ENCODE measurements around the gene HBM. TPM values are rescaled to one million over a fixed set of nuclear protein-coding genes. Genes with fewer than 3 reads are reported as not detected.

The HBM gene
- total RNA-seq, 1 experiment from 2014 or later = not detected

DNA sequence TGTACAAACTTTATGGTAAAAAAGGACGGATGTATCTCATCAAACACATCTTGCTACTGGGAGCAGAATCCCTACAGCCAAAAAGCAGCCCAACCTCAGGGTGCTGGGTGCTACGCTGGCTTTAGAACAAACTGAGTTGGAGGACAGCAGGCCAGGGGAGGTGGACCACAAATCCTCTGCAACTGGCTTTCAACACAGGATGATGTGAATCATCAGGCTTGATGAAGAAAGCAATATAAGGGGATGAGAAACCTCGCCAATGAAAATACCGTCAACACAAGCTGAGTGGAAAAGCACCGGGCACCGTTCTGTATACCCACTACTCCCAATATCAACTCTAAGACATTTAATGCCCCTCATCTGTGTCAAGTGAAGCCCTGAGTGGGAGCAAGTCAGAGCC, 28.7 kb downstream of the HBM start:
- no CpG with 5 or more reads among the region's 6 CpGs for WGBS (ENCODE audit: extremely low coverage, insufficient read length, low lambda C conversion rate)
- H2BK5ac ChIP-seq (ENCODE audit: insufficient read length, low read length) = no peak overlapping the region
- H4K5ac ChIP-seq (ENCODE audit: insufficient read length, low read depth, low read length) = no peak overlapping the region
- Mint-ChIP-seq H3K27ac (no peak overlapping the region), H3K4me3 (no peak overlapping the region), H3K27me3 (ENCODE audit: low read depth) (no peaks in the 10 kb centered on the region), H3K4me1 (no peaks in the 10 kb centered on the region), H3K36me3 (ENCODE audit: insufficient read depth in 1 of 3, low read depth in 3 of 3) (peaks cover 61 to 95% (median 84%) of the 10 kb centered on the region in 3 experiments), H3K9me3 (no peaks in the 10 kb centered on the region)
- no peak overlapping the region for H3K18ac ChIP-seq (ENCODE audit: insufficient read length, low read depth, low read length)
- no peak overlapping the region for H2BK12ac ChIP-seq (ENCODE audit: insufficient read length, low read depth, low read length)
- no peaks in the 10 kb centered on the region for H3K4me1 ChIP-seq (ENCODE audit: insufficient read depth, low read length)
- no peak overlapping the region for H2BK15ac ChIP-seq (ENCODE audit: low read depth, low read length)
- H3T11ph ChIP-seq (ENCODE audit: low read length) = no peak overlapping the region
- DNase-seq = no peak
- H3K4ac ChIP-seq (ENCODE audit: low read depth, low read length) = no peak overlapping the region
- no peaks in the 10 kb centered on the region for H3K27me3 ChIP-seq (ENCODE audit: insufficient read depth, low read length)
- no peak overlapping the region for H2AFZ ChIP-seq (ENCODE audit: low read length)
- no peak overlapping the region for H3K4me2 ChIP-seq (ENCODE audit: insufficient read depth, insufficient read length, low read length)
- no peak overlapping the region for H4K91ac ChIP-seq (ENCODE audit: insufficient read length, low read depth, low read length)
- no peak overlapping the region for H4K8ac ChIP-seq (replicated peaks; ENCODE audit: insufficient read length, low read depth, low read length)
- no peaks in the 10 kb centered on the region for H3K23me2 ChIP-seq (ENCODE audit: insufficient read length, low read depth, low read length, poor library complexity, severe bottlenecking)
- H3K23ac ChIP-seq (ENCODE audit: insufficient read length, low read depth, low read length) = no peak overlapping the region
- no peak overlapping the region for H3K56ac ChIP-seq (ENCODE audit: insufficient read length, low read depth, low read length)
- no peak overlapping the region for H3K27ac ChIP-seq (ENCODE audit: insufficient read length, low read depth, low read length)
- no peaks in the 10 kb centered on the region for H3K79me1 ChIP-seq (ENCODE audit: insufficient read depth, low read depth, low read length, poor library complexity, severe bottlenecking)
- H3K9me3 ChIP-seq (ENCODE audit: control insufficient read depth, low read depth, low read length) = no peaks in the 10 kb centered on the region
- H3K14ac ChIP-seq (ENCODE audit: insufficient read depth, low read length) = no peak overlapping the region
- peaks cover 2% of the 10 kb centered on the region for H4K20me1 ChIP-seq (ENCODE audit: control insufficient read depth, insufficient read depth, insufficient read length)
- no peaks in the 10 kb centered on the region for H3K79me2 ChIP-seq (ENCODE audit: insufficient read depth, low read length)
- no peak overlapping the region for H2BK120ac ChIP-seq (ENCODE audit: low read depth, low read length, poor library complexity, severe bottlenecking)
- H3K9ac ChIP-seq (ENCODE audit: extremely low read depth, insufficient read length, low read length) = no peak overlapping the region
- H2BK20ac ChIP-seq (ENCODE audit: low read depth, low read length, poor library complexity, severe bottlenecking) = no peak overlapping the region
- no peak overlapping the region for H2AK5ac ChIP-seq (ENCODE audit: insufficient read length, low read length)
- TF ChIP-seq, protein P1, sequence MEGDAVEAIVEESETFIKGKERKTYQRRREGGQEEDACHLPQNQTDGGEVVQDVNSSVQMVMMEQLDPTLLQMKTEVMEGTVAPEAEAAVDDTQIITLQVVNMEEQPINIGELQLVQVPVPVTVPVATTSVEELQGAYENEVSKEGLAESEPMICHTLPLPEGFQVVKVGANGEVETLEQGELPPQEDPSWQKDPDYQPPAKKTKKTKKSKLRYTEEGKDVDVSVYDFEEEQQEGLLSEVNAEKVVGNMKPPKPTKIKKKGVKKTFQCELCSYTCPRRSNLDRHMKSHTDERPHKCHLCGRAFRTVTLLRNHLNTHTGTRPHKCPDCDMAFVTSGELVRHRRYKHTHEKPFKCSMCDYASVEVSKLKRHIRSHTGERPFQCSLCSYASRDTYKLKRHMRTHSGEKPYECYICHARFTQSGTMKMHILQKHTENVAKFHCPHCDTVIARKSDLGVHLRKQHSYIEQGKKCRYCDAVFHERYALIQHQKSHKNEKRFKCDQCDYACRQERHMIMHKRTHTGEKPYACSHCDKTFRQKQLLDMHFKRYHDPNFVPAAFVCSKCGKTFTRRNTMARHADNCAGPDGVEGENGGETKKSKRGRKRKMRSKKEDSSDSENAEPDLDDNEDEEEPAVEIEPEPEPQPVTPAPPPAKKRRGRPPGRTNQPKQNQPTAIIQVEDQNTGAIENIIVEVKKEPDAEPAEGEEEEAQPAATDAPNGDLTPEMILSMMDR (conservative IDR thresholded peaks at IDR 0.05) = no peak
